Ishikawa (cell line): Measurements from ENCODE around the gene ERVW-1.

Experiments used
- CEBPB ChIP-seq: IDR thresholded peaks from 2 replicates; pipeline ENCODE4 v1.6.1; 2012
- CREB1 ChIP-seq: IDR thresholded peaks from 2 replicates; pipeline ENCODE4 v1.6.1; 2012; ENCODE audit warnings: low read depth
- EP300 ChIP-seq: IDR thresholded peaks from 2 replicates; pipeline ENCODE4 v1.6.1; 2012; ENCODE audit warnings: borderline replicate concordance
- FOXM1 ChIP-seq: IDR thresholded peaks from 2 replicates; pipeline ENCODE4 v1.6.1; 2012; ENCODE audit warnings: low read depth, borderline replicate concordance
- MAX ChIP-seq: IDR thresholded peaks from 2 replicates; pipeline ENCODE4 v1.6.1; 2012
- RAD21 ChIP-seq: IDR thresholded peaks from 2 replicates; pipeline ENCODE4 v1.6.1; 2012; ENCODE audit warnings: low read depth
- REST ChIP-seq: IDR thresholded peaks from 2 replicates; pipeline ENCODE4 v1.6.1; 2012; ENCODE audit warnings: low read depth, mild to moderate bottlenecking
- TAF1 ChIP-seq: IDR thresholded peaks from 2 replicates; pipeline ENCODE4 v1.6.1; 2012; ENCODE audit warnings: low read depth, mild to moderate bottlenecking
- TCF12 ChIP-seq: IDR thresholded peaks from 2 replicates; pipeline ENCODE4 v1.6.1; 2012; ENCODE audit warnings: low read depth
- TEAD4 ChIP-seq: IDR thresholded peaks from 2 replicates; pipeline ENCODE4 v1.6.1; 2012
- USF1 ChIP-seq: IDR thresholded peaks from 2 replicates; pipeline ENCODE4 v1.6.1; 2012
- YY1 ChIP-seq: IDR thresholded peaks from 2 replicates; pipeline ENCODE4 v1.6.1; 2012; ENCODE audit warnings: low read depth
- ZBTB7A ChIP-seq: IDR thresholded peaks from 2 replicates; pipeline ENCODE4 v1.6.1; 2012; ENCODE audit warnings: low read depth

- TF ChIP-seq YY1 (no peak), CREB1 (no peak), FOXM1 (no peak), ZBTB7A (no peak), TAF1 (no peak), REST (no peak), RAD21 (no peak), TCF12 (no peak), MAX (no peak), EP300 (no peak), USF1 (no peak), TEAD4 (no peak), CEBPB (no peak)
Measured at GRCh38 chr7:92487804-92488203, 10.1 kb upstream of the ERVW-1 start.
